Activated CD8-positive, alpha-beta memory T cell treated with anti-CD3 and anti-CD28 coated beads, Interleukin-2, amount 10 ng/mL, durations not matched to agents 7 days and 5 days (primary cell): ENCODE data around the gene WASF1. TPM values are rescaled to one million over a fixed set of nuclear protein-coding genes. Genes with fewer than 3 reads are reported as not detected.

Experiments used
- ATAC-seq: fragments of 150-1000 bp; cut with Tn5 transposase; one replicate; pipeline ENCODE4 v1.10.0; 2021; ENCODE audit warnings: moderate library complexity
- CTCF ChIA-PET: fragments of 350-600 bp; sonication (Branson Sonifier 250); formaldehyde crosslinking; loops from one replicate; lab custom pipeline; 2021; ENCODE audit warnings: antibody characterized with exemption; lab: Charles Lee
- DNase-seq: peaks from one replicate; pipeline ENCODE4 v3.0.0-alpha.2; 2020
- H3K27ac Mint-ChIP-seq: one replicate; pipeline ENCODE4 v1.8.0; 2021; ENCODE audit warnings: mild to moderate bottlenecking, mixed read lengths
- H3K27me3 Mint-ChIP-seq: one replicate; pipeline ENCODE4 v1.8.0; 2021; ENCODE audit warnings: mixed read lengths
- H3K36me3 Mint-ChIP-seq: one replicate; pipeline ENCODE4 v1.8.0; 2021; ENCODE audit warnings: mild to moderate bottlenecking, mixed read lengths
- H3K4me1 Mint-ChIP-seq: one replicate; pipeline ENCODE4 v1.8.0; 2021; ENCODE audit warnings: mixed read lengths
- H3K4me3 Mint-ChIP-seq: one replicate; pipeline ENCODE4 v1.8.0; 2021; ENCODE audit warnings: mild to moderate bottlenecking, moderate library complexity, mixed read lengths
- H3K9me3 Mint-ChIP-seq: one replicate; pipeline ENCODE4 v1.8.0; 2022; ENCODE audit warnings: low read depth, mixed read lengths
- total RNA-seq, 2 experiments: library from RNA; stranded (reverse); gene quantifications; one replicate each; pipeline ENCODE4 v1.2.3, GENCODE V29; 2021

The WASF1 gene
- total RNA-seq, 2 experiments from 2014 or later: 0.47 to 1.5 TPM

DNA sequence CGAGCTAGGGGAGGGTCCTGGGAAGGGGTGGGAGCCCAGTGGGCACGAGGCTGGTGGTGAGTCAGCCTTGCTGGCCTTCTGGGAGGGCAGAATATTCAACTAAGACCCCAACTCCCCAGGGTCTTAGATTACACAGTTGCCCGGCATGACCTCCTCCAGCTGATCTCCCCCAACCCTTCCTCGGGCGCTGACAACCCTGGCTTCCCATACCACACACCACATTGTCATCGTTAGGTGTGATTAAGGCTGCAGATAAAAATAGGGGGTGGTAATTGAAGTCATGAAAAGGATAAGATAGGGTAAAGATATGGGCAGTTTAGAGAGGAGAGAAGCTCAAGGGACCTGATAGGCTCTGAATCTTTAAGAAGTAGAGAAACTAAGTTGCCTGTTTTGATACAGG is 11.3 kb upstream of the WASF1 start:
- DNase-seq: no peak
- H3K4me3 Mint-ChIP-seq: no peak overlapping the region
- H3K27me3 Mint-ChIP-seq: no peaks in the 10 kb centered on the region
- peaks cover 16% of the 10 kb centered on the region for H3K4me1 Mint-ChIP-seq
- no peak overlapping the region for H3K27ac Mint-ChIP-seq
- H3K36me3 Mint-ChIP-seq: peaks cover 10% of the 10 kb centered on the region
- no peaks in the 10 kb centered on the region for H3K9me3 Mint-ChIP-seq
- ATAC-seq: no peak
- CTCF ChIA-PET: no interaction called here

GRCh38 chr6:110188791-110189190 is 9.3 kb upstream of the WASF1 start:
- H3K4me1 Mint-ChIP-seq: peaks cover 24% of the 10 kb centered on the region
- H3K27me3 Mint-ChIP-seq: no peaks in the 10 kb centered on the region
- CTCF ChIA-PET: interaction anchor here (1.1 kb wide), 1 partner anchor 9 kb away, joined by 4 read pairs; the partner anchor contains the start of gene WASF1
- DNase-seq (no peak), ATAC-seq (no peak)
- H3K27ac Mint-ChIP-seq: no peak overlapping the region
- no peaks in the 10 kb centered on the region for H3K9me3 Mint-ChIP-seq
- H3K36me3 Mint-ChIP-seq: peaks cover 4% of the 10 kb centered on the region
- H3K4me3 Mint-ChIP-seq: no peak overlapping the region

DNA sequence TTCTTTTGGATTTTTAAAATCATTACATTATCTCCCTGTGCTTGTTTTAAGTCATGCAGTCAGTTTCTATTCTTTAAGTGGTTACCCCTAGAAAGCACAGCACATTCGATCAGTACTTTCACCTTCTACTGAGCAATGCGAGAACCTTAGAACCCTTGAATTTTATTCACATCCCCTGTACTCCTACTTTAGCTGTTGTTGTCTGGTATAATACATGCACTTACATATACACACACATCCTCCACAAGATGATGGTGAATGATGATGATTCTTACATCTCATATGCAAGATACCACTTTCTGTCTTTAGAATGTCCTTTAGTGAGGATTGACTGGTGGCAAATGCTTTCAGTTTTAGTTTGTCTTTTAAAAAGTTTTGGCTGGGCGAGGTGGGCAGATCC is 6.4 kb upstream of the WASF1 start:
- ATAC-seq (peak; percentile 77), DNase-seq (no peak)
- Mint-ChIP-seq H3K9me3 (no peaks in the 10 kb centered on the region), H3K27me3 (no peaks in the 10 kb centered on the region), H3K36me3 (peaks cover 1% of the 10 kb centered on the region), H3K27ac (peak overlapping the region; percentile 71), H3K4me3 (peak overlapping the region; percentile 67), H3K4me1 (peaks cover 24% of the 10 kb centered on the region)
- CTCF ChIA-PET: no interaction called here

DNA sequence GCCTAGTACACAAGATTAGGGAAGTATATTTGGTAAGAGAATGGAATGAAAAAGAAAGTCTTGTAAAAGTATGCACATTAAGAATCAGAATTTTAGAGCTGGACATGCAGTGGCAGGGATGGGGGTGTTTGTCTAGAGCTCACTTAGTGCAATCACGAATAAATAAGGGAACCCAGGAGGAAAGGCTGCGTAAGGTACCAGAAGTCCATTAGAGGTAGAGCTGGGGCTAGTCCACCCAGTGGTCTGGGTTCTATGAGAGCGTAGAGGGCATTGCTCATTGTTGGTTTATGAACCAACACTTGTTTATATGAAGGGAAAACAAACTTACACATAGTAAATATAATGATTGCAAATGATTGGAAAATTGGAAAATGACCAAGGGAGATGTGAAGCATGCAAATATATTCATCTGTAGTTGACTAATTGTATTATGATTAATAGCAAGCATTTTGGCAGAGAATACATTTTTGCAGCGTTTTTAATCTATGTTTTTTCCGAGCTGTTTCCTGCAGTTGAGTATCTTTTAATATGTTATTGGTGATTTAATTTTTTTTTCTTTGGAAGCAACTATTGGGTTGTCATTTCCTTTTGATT is 3.9 kb upstream of the WASF1 start:
- no peak overlapping the region for H3K27ac Mint-ChIP-seq
- no peak for ATAC-seq
- H3K9me3 Mint-ChIP-seq: no peaks in the 10 kb centered on the region
- peaks cover 1% of the 10 kb centered on the region for H3K36me3 Mint-ChIP-seq
- no peak for DNase-seq
- H3K4me3 Mint-ChIP-seq: no peak overlapping the region
- H3K27me3 Mint-ChIP-seq: peaks cover 2% of the 10 kb centered on the region
- H3K4me1 Mint-ChIP-seq: peaks cover 22% of the 10 kb centered on the region
- CTCF ChIA-PET: no interaction called here

GRCh38 chr6:110181131-110182030 is 1.9 kb upstream of the WASF1 start:
- H3K9me3 Mint-ChIP-seq: no peaks in the 10 kb centered on the region
- no peak for DNase-seq
- H3K4me3 Mint-ChIP-seq: no peak overlapping the region
- peaks cover 18% of the 10 kb centered on the region for H3K4me1 Mint-ChIP-seq
- CTCF ChIA-PET: interaction anchor here (1.2 to 1.8 kb wide), 2 partner anchors 26 to 142 kb away, joined by 4 to 8 read pairs; no protein-coding TSS in a partner anchor
- no peak for ATAC-seq
- no peak overlapping the region for H3K27ac Mint-ChIP-seq
- H3K27me3 Mint-ChIP-seq: peaks cover 8% of the 10 kb centered on the region
- H3K36me3 Mint-ChIP-seq: peaks cover 1% of the 10 kb centered on the region

DNA sequence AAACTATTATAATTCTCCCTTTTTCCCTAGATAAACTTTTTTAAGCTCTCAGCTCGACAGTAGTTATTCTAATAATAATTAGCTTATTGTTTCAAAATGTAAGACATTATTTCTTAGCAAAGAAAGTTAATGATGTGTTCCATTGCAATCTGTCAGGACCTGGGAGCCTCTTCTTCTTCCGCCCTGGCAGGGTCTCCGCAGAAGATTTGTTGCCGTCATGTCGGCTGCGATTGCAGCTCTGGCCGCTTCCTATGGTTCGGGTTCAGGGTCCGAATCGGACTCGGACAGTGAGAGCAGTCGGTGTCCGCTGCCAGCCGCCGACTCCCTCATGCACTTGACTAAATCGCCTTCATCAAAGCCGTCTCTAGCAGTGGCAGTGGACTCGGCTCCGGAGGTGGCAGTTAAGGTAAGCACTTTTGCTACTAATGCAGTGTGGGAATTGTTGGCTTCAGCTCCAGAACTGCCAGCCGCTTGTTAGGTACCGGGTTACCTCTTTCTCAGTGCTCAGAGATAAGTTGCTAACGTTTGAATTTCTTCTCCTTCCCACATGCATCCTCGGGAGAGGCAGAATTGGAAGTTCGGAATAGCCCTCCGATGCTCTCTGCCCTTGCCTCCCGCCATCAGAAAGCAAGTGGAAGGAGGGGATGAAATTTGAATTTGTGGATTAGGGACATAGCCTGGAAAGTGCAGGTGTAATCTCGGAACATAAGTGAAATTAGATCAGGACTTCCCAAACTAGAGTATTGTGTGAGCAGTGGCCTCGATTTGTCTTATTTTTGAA is 948 bp upstream of the WASF1 start, which contains the start of gene CDC40:
Gene CDC40 (plus strand): TSS at position 200 of the 781 bp plus-strand sequence. CDS start 18 bp downstream, at position 218.
- peaks cover 11% of the 10 kb centered on the region for H3K27me3 Mint-ChIP-seq
- ATAC-seq (peak; percentile 61), DNase-seq (peak; percentile 77)
- peaks cover 1% of the 10 kb centered on the region for H3K36me3 Mint-ChIP-seq
- H3K4me1 Mint-ChIP-seq: peaks cover 10% of the 10 kb centered on the region
- H3K9me3 Mint-ChIP-seq: no peaks in the 10 kb centered on the region
- H3K4me3 Mint-ChIP-seq: no peak within 1 kb of the TSS
- no peak within 1 kb of the TSS for H3K27ac Mint-ChIP-seq
- CTCF ChIA-PET: interaction anchor here (1.0 to 1.8 kb wide), 6 partner anchors 9 to 209 kb away, joined by 3 to 10 read pairs (median 5); no protein-coding TSS in a partner anchor

- Mint-ChIP-seq H3K27ac (peak overlapping the region; percentile 61), H3K4me3 (no peak overlapping the region)
These were observed 654 bp downstream of the WASF1 start for GRCh38 chr6:110178626-110179405.

DNA sequence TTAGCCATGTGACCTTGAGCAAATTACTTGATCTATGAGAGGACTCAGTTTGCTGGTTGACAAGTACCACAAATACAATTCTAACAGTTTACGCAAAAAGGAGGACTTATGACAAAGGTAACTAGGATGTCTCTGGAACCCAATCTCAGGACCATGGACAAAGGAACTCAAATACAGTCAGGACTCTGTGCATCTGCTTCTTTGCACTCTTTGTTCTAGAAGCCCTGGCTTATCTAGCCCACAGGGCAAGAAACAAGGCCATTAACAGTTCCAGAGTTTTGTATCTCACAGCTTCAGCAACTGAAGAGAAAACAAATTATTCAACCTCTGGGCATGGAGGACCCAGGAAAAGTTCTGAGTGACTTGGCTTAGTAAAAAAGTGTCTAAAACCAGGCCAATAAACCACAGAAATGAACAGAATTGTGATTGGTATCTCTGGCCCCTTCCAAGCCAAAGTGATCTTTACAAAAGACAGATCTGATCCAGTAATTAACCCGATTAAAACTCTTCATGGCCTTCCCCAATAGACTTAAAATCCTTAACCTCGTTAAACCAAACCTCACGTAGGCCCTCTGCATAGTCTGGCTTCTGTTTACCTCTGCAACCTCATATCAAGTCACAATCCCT is 5.9 kb downstream of the WASF1 start:
- peaks cover 36% of the 10 kb centered on the region for H3K27me3 Mint-ChIP-seq
- CTCF ChIA-PET: no interaction called here
- peaks cover 4% of the 10 kb centered on the region for H3K4me1 Mint-ChIP-seq

More at GRCh38 chr6:110178626-110179405, 654 bp downstream of the WASF1 start:
- CTCF ChIA-PET: interaction anchor here (0.8 to 2.2 kb wide), 7 partner anchors 10 to 215 kb away, joined by 3 to 21 read pairs (median 4); no protein-coding TSS in a partner anchor
- Mint-ChIP-seq H3K36me3 (no peaks in the 10 kb centered on the region), H3K4me1 (peaks cover 5% of the 10 kb centered on the region), H3K9me3 (no peaks in the 10 kb centered on the region), H3K27me3 (peaks cover 25% of the 10 kb centered on the region)
- DNase-seq: peak; percentile 69
- peak; percentile 60 for ATAC-seq

GRCh38 chr6:110170081-110170480 is 9.4 kb downstream of the WASF1 start:
- CTCF ChIA-PET: no interaction called here
- H3K27ac Mint-ChIP-seq: no peak overlapping the region
- DNase-seq (no peak), ATAC-seq (no peak)
- no peak overlapping the region for H3K4me3 Mint-ChIP-seq
- peaks cover 30% of the 10 kb centered on the region for H3K27me3 Mint-ChIP-seq
- H3K9me3 Mint-ChIP-seq: no peaks in the 10 kb centered on the region
- no peaks in the 10 kb centered on the region for H3K4me1 Mint-ChIP-seq
- no peaks in the 10 kb centered on the region for H3K36me3 Mint-ChIP-seq

More for the DNA sequence above, 5.9 kb downstream of the WASF1 start:
- Mint-ChIP-seq H3K4me3 (no peak overlapping the region), H3K36me3 (no peaks in the 10 kb centered on the region), H3K9me3 (no peaks in the 10 kb centered on the region), H3K27ac (no peak overlapping the region)
- DNase-seq: no peak
- no peak for ATAC-seq

DNA sequence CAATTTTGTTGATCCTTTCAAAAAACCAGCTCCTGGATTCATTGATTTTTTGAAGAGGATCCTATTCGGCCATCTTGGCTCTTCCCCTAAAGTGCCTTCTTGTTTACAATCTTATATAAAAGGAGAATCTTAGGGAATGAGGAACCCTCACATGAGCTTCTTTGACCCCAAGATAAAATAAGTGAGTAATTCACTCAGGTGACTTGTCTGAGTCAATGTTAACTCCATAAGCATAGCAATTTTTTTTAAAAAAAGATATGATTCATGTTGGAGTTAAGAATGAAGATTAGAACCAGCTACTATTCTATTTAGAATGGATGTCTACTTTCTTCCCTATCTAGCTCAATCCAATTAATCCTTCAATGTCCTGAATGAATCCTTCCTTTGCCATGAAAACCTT is 21.0 kb downstream of the WASF1 start:
- H3K4me3 Mint-ChIP-seq: no peak overlapping the region
- ATAC-seq: no peak
- no peak overlapping the region for H3K27ac Mint-ChIP-seq
- H3K9me3 Mint-ChIP-seq: no peaks in the 10 kb centered on the region
- CTCF ChIA-PET: no interaction called here
- no peaks in the 10 kb centered on the region for H3K4me1 Mint-ChIP-seq
- no peaks in the 10 kb centered on the region for H3K36me3 Mint-ChIP-seq
- DNase-seq: no peak
- H3K27me3 Mint-ChIP-seq: peaks cover 24% of the 10 kb centered on the region

DNA sequence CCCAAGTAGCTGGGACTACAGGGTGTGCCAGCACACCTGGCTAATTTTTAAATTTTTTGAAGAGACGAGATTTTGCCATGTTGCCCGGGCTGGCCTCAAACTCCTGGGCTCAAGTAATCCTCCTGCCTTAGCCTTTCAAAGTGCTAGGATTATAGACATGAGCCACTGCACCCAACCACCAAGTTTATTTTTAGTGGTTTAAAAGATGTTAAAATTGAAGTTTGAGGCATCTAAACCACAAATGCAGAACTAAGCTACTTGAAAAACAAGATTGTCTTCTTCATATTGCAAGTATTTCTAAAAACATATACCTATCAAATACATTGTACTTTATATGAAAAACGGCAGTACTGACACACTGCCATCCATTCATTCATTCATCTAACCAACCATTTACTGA is 31.6 kb downstream of the WASF1 start:
- no peak for DNase-seq
- ATAC-seq: no peak
- Mint-ChIP-seq H3K36me3 (no peaks in the 10 kb centered on the region), H3K27ac (no peak overlapping the region), H3K4me1 (no peaks in the 10 kb centered on the region), H3K27me3 (peaks cover 8% of the 10 kb centered on the region), H3K4me3 (no peak overlapping the region), H3K9me3 (no peaks in the 10 kb centered on the region)
- CTCF ChIA-PET: no interaction called here

GRCh38 chr6:110140650-110141049 is 38.8 kb downstream of the WASF1 start:
- no peak overlapping the region for H3K4me3 Mint-ChIP-seq
- CTCF ChIA-PET: no interaction called here
- no peaks in the 10 kb centered on the region for H3K4me1 Mint-ChIP-seq
- no peak overlapping the region for H3K27ac Mint-ChIP-seq
- peaks cover 8% of the 10 kb centered on the region for H3K27me3 Mint-ChIP-seq
- ATAC-seq (no peak), DNase-seq (no peak)
- peaks cover 2% of the 10 kb centered on the region for H3K9me3 Mint-ChIP-seq
- H3K36me3 Mint-ChIP-seq: no peaks in the 10 kb centered on the region
